GM23248 (cell line): ENCODE measurements around the gene SLC30A7. TPM values are rescaled to one million over a fixed set of nuclear protein-coding genes. Genes with fewer than 3 reads are reported as not detected.
"Not testable (repeated sequence)": the region's sequence is repeated elsewhere in the genome, so short reads cannot be mapped to it uniquely, and the experiment has no call there.

ENCODE experiments used
- DNase-seq: peaks from one replicate; pipeline ENCODE4 v3.0.0-alpha.2; 2015
- H2AFZ ChIP-seq: fragments of 200-600 bp; sonication (generic); 2 replicates; pipeline ENCODE4 v1.6.1; 2016; ENCODE audit warnings: antibody characterized with exemption
- H3F3A ChIP-seq: fragments of 200-600 bp; sonication (generic); 2 replicates; pipeline ENCODE4 v1.6.1; 2016; ENCODE audit warnings: mild to moderate bottlenecking, antibody characterized with exemption, mixed run types; ENCODE audit not compliant: insufficient read depth
- H3K27ac ChIP-seq: fragments of 200-600 bp; sonication (generic); 2 replicates; pipeline ENCODE4 v1.5.1; 2016; ENCODE audit warnings: mild to moderate bottlenecking
- H3K27me3 ChIP-seq: fragments of 200-600 bp; sonication (generic); replicated peaks from 2 replicates; pipeline ENCODE4 v1.6.1; 2016; ENCODE audit warnings: mild to moderate bottlenecking; ENCODE audit not compliant: insufficient read depth
- H3K36me3 ChIP-seq: fragments of 200-600 bp; sonication (generic); 2 replicates; pipeline ENCODE4 v1.6.1; 2016; ENCODE audit warnings: low read depth, mild to moderate bottlenecking
- H3K4me1 ChIP-seq: fragments of 200-600 bp; sonication (generic); 2 replicates; pipeline ENCODE4 v1.6.1; 2016; ENCODE audit warnings: mild to moderate bottlenecking; ENCODE audit not compliant: insufficient read depth
- H3K4me2 ChIP-seq: fragments of 200-600 bp; sonication (generic); one replicate; pipeline ENCODE4 v1.6.1; 2016; ENCODE audit warnings: mild to moderate bottlenecking; ENCODE audit not compliant: unreplicated experiment
- H3K4me3 ChIP-seq: fragments of 200-600 bp; sonication (generic); 2 replicates; pipeline ENCODE4 v1.5.1; 2016; ENCODE audit warnings: mild to moderate bottlenecking
- H3K79me2 ChIP-seq: fragments of 200-600 bp; sonication (generic); 2 replicates; pipeline ENCODE4 v1.6.1; 2016; ENCODE audit warnings: mild to moderate bottlenecking; ENCODE audit not compliant: insufficient read depth
- H3K9ac ChIP-seq: fragments of 200-600 bp; sonication (generic); 2 replicates; pipeline ENCODE4 v1.6.1; 2016; ENCODE audit warnings: mild to moderate bottlenecking
- H3K9me2 ChIP-seq: fragments of 200-600 bp; sonication (generic); 2 replicates; pipeline ENCODE4 v1.6.1; 2016; ENCODE audit warnings: mixed run types, mild to moderate bottlenecking, moderate library complexity; ENCODE audit not compliant: insufficient read depth
- H3K9me3 ChIP-seq: fragments of 200-600 bp; sonication (generic); one replicate; pipeline ENCODE4 v1.6.1; 2017; ENCODE audit warnings: low read depth
- H4K20me1 ChIP-seq: fragments of 200-600 bp; sonication (generic); 2 replicates; pipeline ENCODE4 v1.6.0; 2016; ENCODE audit not compliant: insufficient read depth
- EZH2 ChIP-seq: fragments of 200-600 bp; sonication (generic); IDR thresholded peaks from 2 replicates; pipeline ENCODE4 v1.6.1; 2018; ENCODE audit warnings: antibody characterized with exemption, mild to moderate bottlenecking; ENCODE audit not compliant: insufficient read depth, poor library complexity, severe bottlenecking
- EZH2phosphoT487 ChIP-seq: fragments of 200-600 bp; sonication (generic); IDR thresholded peaks from 2 replicates; pipeline ENCODE4 v1.6.1; 2018; ENCODE audit warnings: antibody characterized with exemption, moderate library complexity, mild to moderate bottlenecking, low read depth; ENCODE audit not compliant: insufficient read depth
- WGBS, 2 experiments: methylation state at CpG; one replicate each; pipeline ENCODE4 v1.1.6; 2015 to 2017; ENCODE audit warnings: low lambda C conversion rate in 2 of 2, low coverage in 1 of 2; ENCODE audit errors: missing lambda C conversion rate in 2 of 2; 5-methylcytosine and 5-hydroxymethylcytosine counted together
- in situ Hi-C: fragments of 300-500 bp; cut with MboI; formaldehyde crosslinking; loops from 2 replicates; pipeline ENCODE4 v1.15.0; 2020
- polyA plus RNA-seq: library from polyadenylated mRNA; unstranded; fragments of >200 nt; fragmentation: Nextera tagmentation; extraction: Ambion mirVana; gene quantifications from 2 replicates; pipeline ENCODE4 v1.2.1, GENCODE V29; 2016
- total RNA-seq: library from RNA; depleted of rRNA; stranded (reverse); fragments of >200 nt; shearing (Covaris generic); gene quantifications from 2 replicates; pipeline ENCODE4 v1.2.3, GENCODE V29; 2014

Gene SLC30A7
- total and polyA plus RNA-seq, 2 experiments from 2014 or later = 35.2 to 65.7 TPM

- in situ Hi-C loops = no loop called here
- H3K27me3 ChIP-seq = no peaks in the 10 kb centered on the region
- H3K9ac ChIP-seq = no peak overlapping the region
- peaks cover 4% of the 10 kb centered on the region; the same call in 1 of the 2 replicates for H3K4me1 ChIP-seq
- DNase-seq = no peak
- no peaks in the 10 kb centered on the region for H3K9me2 ChIP-seq
- H3K27ac ChIP-seq = no peak overlapping the region
- H3K4me2 ChIP-seq = no peak overlapping the region
- H2AFZ ChIP-seq = no peak overlapping the region
- peaks cover 59% of the 10 kb centered on the region for H3K79me2 ChIP-seq
- no peaks in the 10 kb centered on the region for H3K9me3 ChIP-seq
- TF ChIP-seq EZH2 (no peak), EZH2phosphoT487 (no peak)
- H3K36me3 ChIP-seq = peaks cover 38% of the 10 kb centered on the region
- H3K4me3 ChIP-seq = no peak overlapping the region
- 0 out of 2 replicates have a peak, but pooled peaks cover 2% of the 10 kb centered on the region for H4K20me1 ChIP-seq
- peaks cover 10% of the 10 kb centered on the region; the same call in 1 of the 2 replicates for H3F3A ChIP-seq
Measured at GRCh38 chr1:100930494-100930893, 34.6 kb downstream of the SLC30A7 start.

GRCh38 chr1:100931716-100932115 is 35.8 kb downstream of the SLC30A7 start:
- no peaks in the 10 kb centered on the region for H3K9me2 ChIP-seq
- H3K36me3 ChIP-seq = peaks cover 32% of the 10 kb centered on the region; the same call in 1 of the 2 replicates
- H4K20me1 ChIP-seq = 0 out of 2 replicates have a peak, but pooled peaks cover 2% of the 10 kb centered on the region
- peaks cover 4% of the 10 kb centered on the region; the same call in 1 of the 2 replicates for H3K4me1 ChIP-seq
- TF ChIP-seq EZH2phosphoT487 = no peak
- TF ChIP-seq EZH2 = no peak
- H3K27me3 ChIP-seq = no peaks in the 10 kb centered on the region
- no peak overlapping the region for H3K4me3 ChIP-seq
- H3K27ac ChIP-seq = 0 out of 2 replicates have a peak overlapping the region, but pooled peaks have one; percentile 5
- peak; percentile 14 for DNase-seq
- 58 to 67% methylated on average over 1 of the region's 1 CpG for WGBS, 2 experiments
- in situ Hi-C loops = no loop called here
- peaks cover 10% of the 10 kb centered on the region; the same call in 1 of the 2 replicates for H3F3A ChIP-seq
- H2AFZ ChIP-seq = no peak overlapping the region
- H3K9me3 ChIP-seq = no peaks in the 10 kb centered on the region
- no peak overlapping the region for H3K4me2 ChIP-seq
- H3K9ac ChIP-seq = no peak overlapping the region
- H3K79me2 ChIP-seq = peaks cover 54% of the 10 kb centered on the region

DNA sequence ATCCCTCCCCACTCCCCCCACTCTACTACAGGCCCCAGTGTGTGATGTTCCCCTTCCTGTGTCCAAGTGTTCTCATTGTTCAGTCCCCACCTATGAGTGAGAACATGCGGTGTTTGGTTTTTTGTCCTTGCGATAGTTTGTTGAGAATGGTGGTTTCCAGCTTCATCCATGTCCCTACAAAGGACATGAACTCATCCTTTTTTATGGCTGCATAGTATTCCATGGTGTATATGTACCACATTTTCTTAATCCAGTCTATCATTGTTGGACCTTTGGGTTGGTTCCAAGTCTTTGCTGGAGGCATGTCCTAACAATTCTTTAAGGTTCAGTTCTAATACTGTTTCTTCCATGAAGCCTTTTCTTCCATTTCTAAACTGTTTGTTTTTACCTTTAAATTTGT is 37.7 kb downstream of the SLC30A7 start:
- H3K4me2 ChIP-seq, H3K4me1 ChIP-seq, H3K9me3 ChIP-seq, H3K9ac ChIP-seq, H3K9me2 ChIP-seq, in situ Hi-C loops, DNase-seq, H3K27ac ChIP-seq, H3K27me3 ChIP-seq, H4K20me1 ChIP-seq, H3K4me3 ChIP-seq, H2AFZ ChIP-seq: not testable (repeated sequence)
- 100% methylated on average over 2 of the region's 2 CpGs for WGBS, 2 experiments
- Histone ChIP-seq H3K79me2 (peaks cover 65% of the 10 kb centered on the region), H3F3A (peaks cover 10% of the 10 kb centered on the region; the same call in 1 of the 2 replicates), H3K36me3 (peaks cover 48% of the 10 kb centered on the region)

- Histone ChIP-seq H3K27ac (no peak overlapping the region), H3F3A (peaks cover 4% of the 10 kb centered on the region; the same call in 1 of the 2 replicates), H3K4me1 (no peaks in the 10 kb centered on the region), H3K36me3 (peaks cover 36% of the 10 kb centered on the region), H3K9me3 (no peaks in the 10 kb centered on the region), H3K4me3 (no peak overlapping the region), H4K20me1 (no peaks in the 10 kb centered on the region), H3K27me3 (no peaks in the 10 kb centered on the region), H2AFZ (no peak overlapping the region), H3K4me2 (no peak overlapping the region), H3K79me2 (peaks cover 58% of the 10 kb centered on the region), H3K9me2 (no peaks in the 10 kb centered on the region), H3K9ac (no peak overlapping the region)
- no peak for TF ChIP-seq EZH2phosphoT487
- TF ChIP-seq EZH2 = no peak
- in situ Hi-C loops = no loop called here
- no peak for DNase-seq
Measured at GRCh38 chr1:100936194-100936967, 40.5 kb downstream of the SLC30A7 start.

- H4K20me1 ChIP-seq = 0 out of 2 replicates have a peak, but pooled peaks cover 2% of the 10 kb centered on the region
- no peak for TF ChIP-seq EZH2phosphoT487
- no peak for TF ChIP-seq EZH2
- DNase-seq = no peak
- in situ Hi-C loops = no loop called here
- H3K9me3 ChIP-seq = no peaks in the 10 kb centered on the region
- WGBS, 2 experiments = 96 to 100% methylated on average over 1 of the region's 1 CpG
- no peaks in the 10 kb centered on the region for H3F3A ChIP-seq
- no peak overlapping the region for H3K4me2 ChIP-seq
- H2AFZ ChIP-seq = no peak overlapping the region
- H3K9ac ChIP-seq = no peak overlapping the region
- no peak overlapping the region for H3K4me3 ChIP-seq
- H3K79me2 ChIP-seq = peaks cover 42% of the 10 kb centered on the region
- no peak overlapping the region for H3K27ac ChIP-seq
- H3K4me1 ChIP-seq = peaks cover 8% of the 10 kb centered on the region
- no peaks in the 10 kb centered on the region for H3K9me2 ChIP-seq
- peaks cover 27% of the 10 kb centered on the region for H3K36me3 ChIP-seq
- H3K27me3 ChIP-seq = no peaks in the 10 kb centered on the region
Measured at GRCh38 chr1:100941098-100941527, 45.2 kb downstream of the SLC30A7 start.
